Kidney glomerular epithelial cell (primary cell): ENCODE measurements around the gene PTGES.
A peak's percentile ranks its signal among the peaks of the same experiment; 100 is the strongest.

Experiments used
- DNase-seq: peaks from one replicate; lab custom pipeline; 2025; lab: John Stamatoyannopoulos, UW

The PTGES gene

DNA sequence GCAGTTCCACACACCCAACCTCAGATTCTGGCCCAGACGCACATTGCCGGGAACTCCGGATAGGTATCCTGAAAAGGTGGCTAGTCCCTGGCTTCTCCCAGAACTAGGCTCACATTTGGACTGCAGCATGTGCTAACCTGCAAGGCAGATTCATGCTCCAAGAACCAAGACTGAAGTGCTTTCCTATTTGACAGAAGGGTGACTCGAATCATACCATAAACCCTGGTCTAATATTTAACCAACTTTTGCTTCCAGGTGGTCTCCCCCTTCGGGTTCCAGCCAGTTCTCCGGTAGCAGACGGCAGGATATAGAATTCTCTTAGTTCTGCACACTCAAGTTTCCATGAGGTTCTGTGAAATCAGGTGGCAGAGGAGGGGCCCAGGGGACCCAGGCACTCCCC lies 7.6 kb downstream of the PTGES start:
- no peak for DNase-seq

DNA sequence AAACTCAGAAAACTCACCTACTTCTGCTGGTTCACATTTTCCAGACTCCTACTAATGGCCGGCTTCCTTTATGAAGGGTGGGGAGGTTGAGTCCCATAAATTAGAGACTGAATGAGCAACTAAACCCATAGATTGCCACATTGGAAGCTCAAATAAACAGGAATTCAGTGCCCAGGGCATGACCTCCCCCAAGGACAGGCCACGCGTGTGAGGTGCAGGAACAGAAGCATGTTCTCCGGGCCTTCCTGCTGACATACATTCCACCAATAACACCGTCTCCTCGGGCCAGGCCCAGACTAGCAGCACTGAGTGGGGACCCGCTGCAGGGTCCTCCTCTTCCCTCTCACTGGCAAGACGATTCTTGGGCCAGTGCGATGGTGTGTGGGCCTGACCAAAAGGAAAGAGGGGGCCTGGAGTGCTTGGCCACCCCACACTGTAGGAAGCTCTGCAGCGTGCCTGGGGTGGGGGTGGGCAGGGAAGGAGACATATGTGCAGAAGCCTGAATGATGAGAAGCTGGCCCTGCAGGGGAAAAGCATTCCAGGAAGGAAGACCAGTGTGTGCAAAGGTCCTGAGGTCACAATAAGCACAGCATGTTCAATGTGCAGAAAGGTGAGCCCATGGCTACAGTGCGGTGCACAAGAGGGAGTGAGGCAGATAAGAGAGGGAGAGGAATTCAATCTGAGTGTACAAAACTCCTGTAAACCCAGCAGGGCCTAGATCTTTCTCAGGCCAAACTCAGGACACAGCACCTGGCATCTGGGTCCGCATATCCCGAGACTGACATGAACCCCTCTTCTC lies 12.0 kb downstream of the PTGES start:
- no peak for DNase-seq

DNA sequence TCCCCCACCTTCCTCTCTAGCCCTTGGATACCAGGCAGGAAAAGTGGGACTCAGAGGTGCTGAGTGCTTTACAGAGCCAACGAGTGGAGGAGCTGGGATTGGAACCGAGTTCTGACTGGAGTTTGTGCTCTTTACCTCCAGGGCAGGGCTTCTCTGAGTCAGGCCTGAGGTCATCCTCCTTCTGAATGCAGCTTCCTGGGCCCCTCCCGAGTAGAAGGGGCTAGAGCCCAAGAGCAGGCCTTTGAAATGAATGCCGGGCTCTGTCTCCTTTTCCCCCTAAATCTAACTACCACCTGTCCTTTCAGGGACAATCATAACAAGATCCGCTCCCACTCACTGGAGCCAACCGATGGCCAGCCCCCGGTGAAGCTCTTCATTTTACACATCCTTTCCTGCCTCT lies 12.7 kb downstream of the PTGES start:
- no peak for DNase-seq

DNA sequence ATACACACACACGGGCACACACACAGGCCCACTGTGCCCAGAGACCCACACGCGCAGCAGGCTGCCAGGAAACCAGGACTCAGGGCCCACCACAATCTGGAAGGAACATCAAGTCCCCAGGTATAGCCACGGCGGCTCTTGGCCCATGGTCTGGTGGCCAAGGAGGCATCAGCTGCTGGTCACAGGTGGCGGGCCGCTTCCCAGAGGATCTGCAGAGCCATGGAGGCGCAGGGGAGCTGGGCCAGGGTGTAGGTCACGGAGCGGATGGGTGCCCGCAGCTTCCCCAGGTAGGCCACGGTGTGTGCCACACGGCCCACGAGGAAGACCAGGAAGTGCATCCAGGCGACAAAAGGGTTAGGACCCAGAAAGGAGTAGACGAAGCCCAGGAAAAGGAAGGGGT lies 13.4 kb downstream of the PTGES start:
- DNase-seq, result no peak

DNA sequence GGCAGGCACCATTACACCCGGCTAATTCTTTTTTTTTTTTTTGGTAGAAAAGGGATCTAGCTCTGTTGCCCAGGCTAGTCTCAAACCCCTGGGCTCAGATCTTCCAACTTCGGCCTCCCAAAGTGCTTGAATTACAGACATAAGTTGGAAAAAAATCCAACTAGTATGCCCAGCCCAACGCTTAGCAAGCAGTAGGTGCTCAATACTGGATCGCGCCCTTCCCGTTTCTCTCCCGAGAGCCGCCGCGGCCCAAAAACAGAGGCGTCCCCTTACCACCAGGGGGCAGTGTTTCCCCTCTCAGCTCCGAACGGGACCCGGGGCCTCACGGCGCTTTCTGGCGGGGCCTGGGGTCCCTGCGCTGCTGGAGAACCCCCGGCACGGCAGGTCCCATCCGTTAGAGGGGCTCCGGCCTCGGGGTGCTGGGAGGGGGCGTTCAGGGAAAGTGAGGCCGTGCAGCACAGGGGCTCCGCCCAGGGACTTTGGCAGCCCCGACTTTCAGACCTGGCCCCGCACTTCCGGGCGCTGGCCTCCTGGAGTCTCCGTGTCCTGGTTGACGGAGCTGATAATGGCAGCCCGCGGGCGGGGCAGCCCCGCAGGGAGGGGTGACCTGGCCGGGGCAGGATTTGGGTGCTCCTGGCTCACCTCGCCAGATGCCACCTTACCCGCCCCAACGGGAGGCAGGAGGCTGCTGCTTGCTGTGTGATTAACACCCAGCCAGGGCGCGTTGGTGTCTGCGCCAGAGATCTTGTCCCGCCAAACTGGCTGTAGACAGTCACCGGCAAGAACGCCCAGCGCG lies 15.2 kb downstream of the PTGES start:
- DNase-seq, result peak; percentile 61

DNA sequence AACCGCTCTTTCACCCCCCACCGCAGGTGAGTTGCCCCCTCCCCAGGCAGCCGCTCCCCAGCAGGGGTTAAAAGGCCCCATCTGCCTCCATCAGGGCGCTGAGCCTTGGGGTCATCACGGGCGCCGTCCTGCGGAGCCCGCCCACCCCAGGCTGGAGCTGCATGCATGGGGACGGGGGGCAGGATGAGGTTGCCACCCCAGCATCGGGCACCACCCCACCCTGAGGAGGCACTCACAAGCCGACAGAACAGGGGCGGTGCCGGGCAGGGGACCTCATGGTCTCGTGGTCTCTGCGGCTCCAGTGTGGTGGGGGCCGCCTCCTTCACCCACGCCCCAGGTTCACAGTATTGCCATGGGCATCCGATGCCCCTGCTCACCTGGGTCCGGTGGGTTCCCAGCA lies 16.5 kb downstream of the PTGES start:
- no peak for DNase-seq

DNA sequence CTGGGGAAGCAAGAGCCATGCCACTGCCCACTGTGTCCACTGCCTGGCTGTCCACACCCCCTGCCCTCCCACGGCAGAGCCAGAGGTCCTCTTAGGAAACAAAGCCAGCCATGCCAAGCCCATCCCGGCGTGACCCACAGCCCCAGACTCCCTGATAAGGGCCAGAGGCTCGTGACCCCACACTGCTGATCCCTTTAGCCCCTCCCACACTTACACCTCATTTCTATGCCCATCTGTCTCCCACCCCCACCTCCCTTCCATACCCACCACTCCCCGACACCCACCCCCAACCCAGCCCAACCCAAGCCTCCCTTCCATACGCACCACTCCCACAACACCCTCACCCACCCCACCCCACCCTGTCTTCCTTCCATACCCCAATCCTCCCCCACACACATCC lies 17.3 kb downstream of the PTGES start:
- DNase-seq, result no peak

DNA sequence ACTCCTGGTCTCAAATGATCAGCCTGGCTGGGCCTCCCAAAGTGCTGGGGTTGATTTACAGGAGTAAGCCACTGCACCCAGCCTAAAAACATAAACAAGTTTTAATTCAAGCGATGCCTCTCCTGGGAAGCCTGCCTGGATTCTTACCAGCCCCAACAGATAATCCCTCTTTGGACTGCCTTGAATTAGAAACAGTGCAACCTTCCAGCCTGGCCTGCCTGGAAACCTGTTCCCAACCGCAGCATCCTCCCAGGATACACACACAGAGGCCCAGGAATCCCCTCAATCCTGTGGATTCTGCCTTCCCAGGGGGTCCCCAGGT lies 19.2 kb downstream of the PTGES start:
- DNase-seq, result no peak

DNA sequence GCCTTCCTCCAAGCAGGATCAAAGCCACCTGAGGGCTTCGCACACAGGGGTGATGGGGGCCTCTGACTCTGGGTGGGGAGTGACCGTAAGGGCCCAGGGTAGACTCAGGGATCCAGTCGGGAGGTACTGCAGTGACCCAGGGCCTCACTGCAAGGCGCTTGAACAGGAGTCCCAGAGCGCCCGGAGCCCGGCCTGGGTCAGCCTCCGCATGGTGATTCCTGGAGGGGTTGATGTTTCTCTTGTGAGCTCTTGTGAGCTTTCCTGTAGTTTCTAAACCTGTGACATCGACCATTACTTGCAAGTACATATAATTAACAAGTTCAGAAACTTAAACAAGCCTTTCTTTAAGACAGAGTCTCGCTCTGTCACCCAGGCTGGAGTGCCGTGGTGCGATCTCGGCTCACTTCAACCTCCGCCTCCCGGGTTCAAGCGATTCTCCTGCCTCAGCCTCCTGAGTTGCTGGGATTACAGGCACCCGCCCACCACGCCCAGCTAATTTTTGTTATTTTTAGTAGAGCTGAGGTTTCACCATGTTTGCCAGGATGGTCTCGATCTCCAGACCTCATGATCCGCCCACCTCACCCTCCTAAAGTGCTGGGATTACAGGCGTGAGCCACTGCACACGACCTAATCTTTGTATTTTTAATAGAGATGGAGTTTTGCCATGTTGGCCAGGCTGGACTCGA lies 19.8 kb downstream of the PTGES start:
- DNase-seq, result no peak

DNA sequence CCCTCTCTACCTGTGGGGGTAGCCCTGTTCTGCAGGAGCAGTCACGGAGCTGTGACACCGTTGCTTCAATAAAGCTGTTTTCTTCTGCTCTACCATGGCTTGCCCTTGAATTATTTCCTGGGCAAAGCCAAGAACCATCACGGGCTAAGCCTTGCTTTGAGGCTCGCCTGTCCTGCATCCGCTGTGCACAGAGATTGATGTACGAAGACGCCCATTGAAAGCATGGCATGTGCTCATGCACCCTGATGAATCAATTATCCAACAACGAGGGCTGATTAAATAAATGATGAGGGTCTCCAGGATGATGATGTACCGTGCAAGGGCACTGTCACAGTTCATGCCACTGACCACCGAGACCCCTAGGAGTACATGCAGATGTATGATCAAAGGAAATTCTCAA lies 20.7 kb downstream of the PTGES start:
- DNase-seq, result no peak

DNA sequence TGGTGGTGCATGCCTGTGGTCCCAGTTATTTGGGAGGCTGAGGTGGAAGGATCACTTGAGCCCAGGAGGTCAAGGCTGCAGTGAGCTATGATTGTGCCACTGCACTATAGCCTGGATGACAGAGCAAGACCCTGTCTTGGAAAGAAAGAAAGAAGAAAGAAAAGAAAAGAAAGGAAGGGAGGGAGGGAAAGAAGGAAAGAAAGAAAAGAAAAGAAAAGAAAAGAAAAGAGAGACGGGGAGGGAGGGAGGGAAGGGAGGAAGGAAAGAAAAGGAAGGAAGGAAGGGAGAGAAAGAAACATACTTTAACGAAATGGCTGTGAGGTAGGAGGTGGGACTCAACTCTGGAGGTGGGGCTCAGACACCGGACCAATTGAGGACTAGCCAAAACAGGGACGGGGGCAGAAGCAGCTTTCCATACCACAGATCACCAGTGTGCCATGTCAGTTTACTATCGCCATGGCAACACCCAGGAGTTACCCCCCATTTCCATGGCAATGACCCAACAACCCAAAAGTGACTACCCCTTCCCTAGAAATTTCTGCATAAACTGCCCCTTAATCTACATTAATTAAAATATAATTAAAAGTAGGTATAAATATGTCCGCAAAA lies 21.3 kb downstream of the PTGES start:
- no peak for DNase-seq

DNA sequence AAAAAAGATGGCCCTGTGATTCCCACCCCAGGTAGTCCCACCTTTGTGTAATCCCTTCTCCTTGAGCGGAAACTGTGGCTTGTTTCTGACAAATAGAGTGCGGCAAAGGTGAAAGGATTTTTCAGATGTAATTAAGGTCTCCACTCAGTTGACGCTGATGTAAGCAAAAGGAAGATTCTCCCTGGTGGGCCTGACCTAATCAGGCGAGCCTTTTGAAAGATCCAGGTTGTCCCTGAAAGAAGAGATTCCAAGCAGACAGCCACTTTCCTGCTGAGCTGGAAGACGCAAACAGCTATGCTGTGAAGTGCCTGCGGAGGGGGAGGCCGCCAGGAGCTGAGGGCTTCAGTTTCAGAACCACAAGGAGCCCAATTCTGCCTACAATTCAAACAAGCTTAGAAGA lies 24.1 kb downstream of the PTGES start:
- DNase-seq, result no peak

DNA sequence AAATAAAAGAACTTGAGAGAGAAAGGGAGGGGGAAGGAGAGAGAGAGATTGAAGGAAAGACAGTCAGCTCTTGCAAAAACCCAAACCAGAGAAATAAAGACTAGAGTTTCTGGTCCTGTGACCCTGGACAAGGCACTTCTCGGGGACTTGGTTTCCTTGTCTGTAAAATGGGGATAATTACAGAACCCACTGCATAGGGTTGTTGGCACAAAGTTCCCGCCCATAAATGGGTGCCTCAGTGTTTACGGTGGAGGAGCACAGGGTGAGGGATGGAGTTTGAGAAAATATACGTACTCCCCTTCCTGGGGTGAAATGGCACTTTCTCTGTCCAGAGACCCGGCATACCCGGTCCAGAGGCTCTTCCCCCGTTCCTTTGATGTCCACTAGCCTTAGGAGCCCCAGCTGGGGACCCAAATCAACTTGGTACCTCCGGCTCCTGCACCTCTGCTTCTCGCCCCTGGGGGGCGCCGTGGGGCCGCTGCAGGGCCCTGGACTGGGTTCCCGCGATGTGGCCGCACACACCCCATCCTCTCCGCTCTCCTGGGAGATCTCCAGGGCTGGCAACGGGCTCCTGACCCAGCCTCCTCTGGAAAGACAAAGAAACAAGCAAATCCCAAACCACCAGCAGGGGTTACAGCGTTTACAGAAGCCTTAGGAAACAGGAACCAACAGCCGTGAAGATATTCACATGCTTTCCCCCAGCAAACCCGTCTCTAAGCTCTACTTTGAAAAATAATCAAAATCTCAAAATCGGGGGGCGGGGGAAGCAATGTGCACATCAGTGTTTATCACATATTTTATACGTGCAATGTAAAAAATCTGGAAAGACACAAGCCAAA lies 26.3 kb downstream of the PTGES start:
- DNase-seq, result peak; percentile 28

DNA sequence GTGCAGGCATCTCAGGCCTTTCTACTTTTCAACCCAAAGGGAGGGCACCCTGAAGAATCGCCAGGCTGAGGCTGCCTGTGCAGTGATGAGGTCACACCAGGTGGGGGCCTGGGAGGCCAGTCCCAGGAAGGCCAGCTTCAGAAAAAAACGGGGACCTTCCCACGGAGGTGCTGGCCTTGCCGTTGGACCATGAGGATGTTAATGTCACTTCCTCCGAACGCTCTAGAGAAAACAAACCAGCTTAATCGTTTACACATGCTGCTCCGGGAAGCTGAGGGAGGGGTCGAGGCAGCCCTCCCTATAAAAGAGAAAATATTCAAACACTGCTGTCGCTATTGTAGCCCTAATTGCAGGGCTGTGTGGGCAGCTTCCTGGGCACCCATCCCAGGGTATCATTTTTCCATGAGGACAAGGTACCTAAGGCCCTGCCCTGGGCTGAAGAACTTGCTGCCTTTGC lies 27.0 kb downstream of the PTGES start:
- no peak for DNase-seq

DNA sequence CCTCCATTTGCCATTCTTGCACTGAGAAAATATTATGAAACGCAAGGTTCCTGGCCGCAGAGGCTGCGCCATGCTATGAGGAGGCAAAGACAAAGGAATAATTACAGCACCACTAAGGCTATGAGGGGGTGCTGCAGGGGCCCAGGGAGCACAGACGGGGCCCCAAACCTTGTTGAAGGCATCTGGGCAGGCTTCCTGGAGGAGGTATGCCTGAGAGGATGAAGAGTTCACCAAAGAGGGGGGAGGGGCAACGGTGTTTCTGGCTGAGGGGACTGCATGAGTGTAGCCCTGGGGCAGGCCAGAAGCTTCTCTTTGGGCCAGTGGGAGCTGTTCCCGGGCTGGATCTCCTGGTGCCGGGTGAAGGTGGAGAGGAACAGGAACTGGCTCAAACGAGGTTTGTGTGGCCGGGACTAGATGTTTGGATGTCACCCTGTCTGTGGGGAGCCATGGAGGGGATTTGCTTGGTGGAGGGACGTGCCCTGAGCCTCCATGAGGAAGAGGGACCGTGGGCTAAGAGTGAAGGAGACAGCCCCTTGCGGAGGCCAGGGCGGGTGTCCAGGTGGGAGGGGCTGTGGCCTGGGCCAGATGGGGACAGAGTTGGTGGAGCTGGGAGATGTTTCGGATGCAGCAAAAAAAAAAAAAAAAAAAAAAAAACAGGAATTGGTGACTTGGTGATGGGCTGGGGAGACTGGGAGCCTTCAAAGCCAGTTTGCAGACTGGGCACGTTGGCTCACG lies 28.2 kb downstream of the PTGES start:
- DNase-seq, result no peak

DNA sequence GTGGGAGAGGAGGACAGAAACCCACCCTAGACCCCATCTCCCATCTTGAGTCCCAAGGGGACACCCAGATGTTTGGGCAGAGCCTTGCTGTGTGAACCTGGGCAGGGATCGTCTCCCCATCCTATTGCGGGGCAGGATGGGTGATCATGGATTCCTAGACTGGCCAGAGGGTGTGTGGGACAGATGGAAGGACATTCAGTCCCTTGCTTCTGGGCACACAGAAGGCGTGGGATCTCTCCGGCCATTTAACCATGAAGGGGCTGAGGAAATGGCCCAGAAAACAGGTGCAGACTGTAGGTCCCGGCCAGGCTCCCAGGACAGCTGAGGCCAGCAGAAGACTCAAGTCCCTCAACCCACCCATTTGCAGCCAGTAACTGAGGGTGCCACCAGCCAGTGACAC lies 29.9 kb downstream of the PTGES start:
- no peak for DNase-seq

DNA sequence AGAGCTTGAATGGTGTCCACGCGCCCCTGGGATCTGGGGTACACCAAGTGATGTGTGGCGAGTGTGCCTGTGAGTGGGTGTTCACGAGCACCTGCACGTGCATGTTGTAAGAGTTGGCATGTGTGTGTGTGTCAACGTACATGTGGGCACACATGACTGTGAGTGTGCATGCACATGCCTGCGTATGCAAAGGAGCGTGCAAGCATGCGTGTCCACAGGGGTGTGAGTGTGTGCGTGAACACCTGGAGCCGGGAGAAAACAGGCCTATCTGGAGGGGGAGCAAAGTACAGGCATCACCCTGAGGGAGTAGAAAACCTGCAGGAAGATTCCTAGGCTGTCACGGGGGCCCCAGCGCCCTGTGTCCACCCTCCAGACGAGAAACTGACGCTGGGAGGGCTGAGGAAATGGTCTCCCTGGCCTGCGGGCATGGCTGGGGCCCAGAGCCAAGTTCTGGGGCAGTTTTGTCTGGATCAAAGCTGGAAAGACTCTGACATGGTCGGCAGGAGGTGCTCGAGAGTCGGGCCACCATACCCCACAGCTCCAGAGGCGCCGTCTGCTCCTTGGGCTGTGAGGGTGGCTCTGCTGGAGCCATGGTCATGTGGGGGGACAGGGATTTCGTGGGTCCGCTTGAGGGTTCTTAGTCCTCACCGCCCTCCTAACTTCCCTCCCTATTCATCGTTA lies 31.8 kb downstream of the PTGES start:
- no peak for DNase-seq

DNA sequence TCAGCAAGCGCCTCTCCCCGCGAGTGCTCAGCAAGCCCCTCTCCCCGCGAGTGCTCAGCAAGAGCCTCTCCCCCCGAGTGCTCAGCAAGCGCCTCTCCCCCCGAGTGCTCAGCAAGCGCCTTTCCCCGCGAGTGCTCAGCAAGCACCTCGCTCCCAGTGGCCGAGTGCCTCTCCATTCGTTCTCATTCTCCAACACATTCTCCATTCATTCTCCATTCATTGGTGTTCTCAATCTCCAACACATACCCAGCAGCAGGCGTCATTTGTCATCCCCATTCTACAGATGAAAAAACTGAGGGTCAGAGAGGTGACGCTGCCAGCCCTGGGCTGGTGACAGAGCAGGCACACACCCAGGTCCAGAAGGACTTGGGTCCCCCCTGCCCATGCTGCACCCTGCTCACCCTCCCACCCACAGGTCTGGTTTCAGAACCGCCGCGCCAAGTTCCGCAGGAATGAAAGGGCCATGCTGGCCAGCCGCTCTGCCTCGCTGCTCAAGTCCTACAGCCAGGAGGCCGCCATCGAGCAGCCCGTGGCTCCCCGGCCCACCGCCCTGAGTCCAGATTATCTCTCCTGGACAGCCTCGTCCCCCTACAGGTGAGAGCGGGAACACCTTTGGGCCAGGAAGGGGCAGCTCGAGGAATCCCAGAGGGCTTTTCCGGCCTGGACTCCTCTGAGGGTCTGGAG lies 32.5 kb downstream of the PTGES start:
- DNase-seq, result no peak

DNA sequence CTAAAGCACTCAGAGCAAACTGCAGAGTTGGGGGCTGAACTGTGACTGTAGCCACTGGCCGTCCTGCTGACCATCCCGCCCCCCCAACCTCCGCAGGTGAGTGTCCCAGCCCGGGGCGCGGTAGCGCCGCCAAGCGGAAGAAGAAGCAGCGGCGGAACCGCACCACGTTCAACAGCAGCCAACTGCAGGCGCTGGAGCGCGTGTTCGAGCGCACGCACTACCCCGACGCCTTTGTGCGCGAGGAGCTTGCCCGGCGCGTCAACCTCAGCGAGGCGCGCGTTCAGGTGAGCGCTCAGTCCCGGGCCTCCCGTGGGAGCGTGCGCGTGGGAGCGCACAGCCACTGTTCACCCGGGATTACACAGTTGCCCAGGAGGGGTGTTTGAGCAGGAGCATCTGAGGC lies 33.7 kb downstream of the PTGES start:
- DNase-seq, result no peak

DNA sequence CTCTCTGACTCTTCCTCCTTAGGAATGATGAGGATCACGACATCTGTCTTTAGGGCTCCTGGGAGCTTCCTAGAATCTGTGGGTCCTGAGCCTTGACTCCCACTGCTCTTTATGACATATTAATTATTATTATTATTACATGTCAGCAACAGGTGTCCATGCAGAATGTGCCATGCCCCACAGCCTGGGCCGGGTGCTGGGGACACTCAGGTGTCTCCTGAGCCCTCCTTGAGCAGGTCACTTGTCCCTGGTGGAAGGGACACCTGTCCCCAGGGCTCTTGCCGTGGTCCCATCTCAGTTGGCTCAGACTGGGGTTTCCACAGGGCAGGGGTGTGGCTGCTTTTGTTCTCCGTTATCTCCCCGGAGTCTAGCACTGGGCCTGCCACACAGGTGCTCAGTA lies 34.2 kb downstream of the PTGES start:
- DNase-seq, result no peak
